Esophagus squamous epithelium (tissue), 5 donors: ENCODE results near the gene PTGES3L. TPM values are rescaled to one million over a fixed set of nuclear protein-coding genes. Genes with fewer than 3 reads are reported as not detected.

Experiments used
- DNase-seq: peaks from one replicate; lab custom pipeline; 2025; lab: John Stamatoyannopoulos, UW
- H3K27ac ChIP-seq, 4 donors: fragments of 200-600 bp; sonication (generic); one replicate each; pipeline ENCODE4 v1.5.1; 2016 to 2019; ENCODE audit warnings: mild to moderate bottlenecking in 1 of 4
- H3K27me3 ChIP-seq, 4 donors: fragments of 200-600 bp; sonication (generic); 1 replicate in 3 of 4; 2 replicates in 1 of 4; pipeline versions ENCODE4 v1.5.1 to v1.6.0; 2017 to 2021; ENCODE audit warnings: antibody characterized with exemption in 1 of 4
- H3K36me3 ChIP-seq, 3 donors: fragments of 200-600 bp; sonication (generic); one replicate each; pipeline ENCODE4 v1.5.1; 2016 to 2019
- H3K4me1 ChIP-seq, 3 donors: fragments of 200-600 bp; sonication (generic); one replicate each; pipeline ENCODE4 v1.5.1; 2017 to 2019
- H3K4me3 ChIP-seq, 4 donors: fragments of 200-600 bp; sonication (generic); 1 replicate in 3 of 4; 2 replicates in 1 of 4; pipeline ENCODE4 v1.5.1; 2016 to 2019; ENCODE audit warnings: mild to moderate bottlenecking in 2 of 4, moderate library complexity in 1 of 4
- H3K9me3 ChIP-seq, 3 donors: fragments of 200-600 bp; sonication (generic); one replicate each; pipeline ENCODE4 v1.5.1; 2016 to 2019
- CTCF ChIP-seq, 6 experiments: fragments of 450-650 bp in 4 of 6; fragments of 200-600 bp in 2 of 6; sonication (generic) in 2 of 6; IDR thresholded peaks; one replicate each; pipeline ENCODE4 v1.5.1; 2016 to 2019; ENCODE audit warnings: antibody characterized with exemption in 6 of 6, mild to moderate bottlenecking in 4 of 6, moderate library complexity in 4 of 6
- POLR2A ChIP-seq, 4 donors: fragments of 450-650 bp; IDR thresholded peaks; one replicate each; pipeline ENCODE4 v1.6.1; 2017; ENCODE audit warnings: antibody characterized with exemption in 4 of 4, mild to moderate bottlenecking in 4 of 4, moderate library complexity in 3 of 4
- WGBS, 2 donors: methylation state at CpG; one replicate each; pipeline ENCODE4 v1.1.5; 2018; 5-methylcytosine and 5-hydroxymethylcytosine counted together
- intact Hi-C: fragments of 100-400 bp; cut with DNase I; formaldehyde crosslinking; loops from one replicate; pipeline ENCODE4 v1.15.0; 2022
- total RNA-seq, 4 donors: library from RNA; depleted of rRNA; stranded (reverse); fragments of >200 nt; gene quantifications; one replicate each; pipeline ENCODE4 v1.1.0, GENCODE V29; 2016
- donor health status: DM: yes; HTN: yes; CAD: no.

PTGES3L gene
- total RNA-seq, 4 donors from 2014 or later: 0.27 to 1.1 TPM; not detected in 2

DNA sequence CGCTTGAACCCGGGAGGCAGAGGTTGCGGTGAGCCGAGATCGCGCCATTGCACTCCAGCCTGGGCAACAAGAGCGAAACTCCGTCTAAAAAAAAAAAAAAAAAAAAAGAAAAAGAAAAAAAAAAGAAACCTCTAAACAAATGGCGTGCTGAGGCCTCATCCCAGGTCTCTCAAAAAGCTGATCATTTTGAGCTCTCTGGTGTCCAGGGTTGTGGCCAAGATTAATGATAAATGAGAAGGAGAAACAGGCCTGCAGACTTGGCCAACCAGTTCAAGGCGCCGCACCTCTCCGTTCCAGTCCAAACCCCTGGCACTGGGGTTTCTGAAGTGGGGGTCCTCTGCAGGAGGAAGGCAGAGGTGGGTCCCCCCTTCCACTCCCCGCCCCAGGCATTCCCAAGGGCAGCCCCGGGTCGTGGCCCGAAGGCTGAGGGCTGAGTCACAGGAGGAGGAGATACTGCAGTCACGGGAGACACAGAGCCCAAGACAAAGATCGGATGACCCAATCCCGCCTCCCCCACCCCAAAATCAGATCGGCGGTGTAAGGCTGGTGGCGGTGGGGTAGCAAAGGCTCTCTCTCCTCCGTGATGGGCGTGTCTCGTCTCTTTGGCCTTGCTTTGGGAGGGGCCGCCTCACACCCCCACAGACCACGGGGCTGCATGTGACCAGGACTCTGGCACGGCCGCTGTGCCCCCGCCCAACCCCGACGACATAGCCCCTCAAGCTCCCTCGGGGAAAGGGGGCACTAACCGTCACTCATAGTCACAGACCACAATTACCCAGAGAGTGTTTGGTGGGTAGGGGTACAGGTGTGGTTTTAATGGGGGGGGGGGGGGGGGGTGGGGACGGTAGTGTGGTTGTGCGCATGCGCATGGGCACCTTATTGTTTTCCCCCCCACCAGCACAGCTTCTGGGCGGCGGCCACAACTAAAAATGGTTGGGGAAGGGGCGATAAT, 41.2 kb upstream of the PTGES3L start:
- Histone ChIP-seq H3K27me3 (no peaks in the 10 kb centered on the region), H3K36me3 (peaks cover 2 to 24% (median 5%) of the 10 kb centered on the region in 3 donors), H3K9me3 (no peaks in the 10 kb centered on the region), H3K27ac (peak overlapping the region; percentile 80 to 96 (median 91)), H3K4me3 (peak overlapping the region; percentile 77 to 97 (median 84)), H3K4me1 (peaks cover 20 to 71% (median 39%) of the 10 kb centered on the region in 3 donors)
- intact Hi-C loops: loop anchor here (10.0 kb wide), 1 partner anchor 104 kb away; the partner anchor contains the start of gene BRCA1
- whole genome bisulfite sequencing, 2 donors: 23 to 56% methylated on average over 5 to 17 of the region's 40 CpGs
- no peak for DNase-seq
- TF ChIP-seq CTCF (IDR thresholded peaks at IDR 0.05): no peak
- peak in 1 of 4 donors; percentile 28 for TF ChIP-seq POLR2A (IDR thresholded peaks at IDR 0.05)

DNA sequence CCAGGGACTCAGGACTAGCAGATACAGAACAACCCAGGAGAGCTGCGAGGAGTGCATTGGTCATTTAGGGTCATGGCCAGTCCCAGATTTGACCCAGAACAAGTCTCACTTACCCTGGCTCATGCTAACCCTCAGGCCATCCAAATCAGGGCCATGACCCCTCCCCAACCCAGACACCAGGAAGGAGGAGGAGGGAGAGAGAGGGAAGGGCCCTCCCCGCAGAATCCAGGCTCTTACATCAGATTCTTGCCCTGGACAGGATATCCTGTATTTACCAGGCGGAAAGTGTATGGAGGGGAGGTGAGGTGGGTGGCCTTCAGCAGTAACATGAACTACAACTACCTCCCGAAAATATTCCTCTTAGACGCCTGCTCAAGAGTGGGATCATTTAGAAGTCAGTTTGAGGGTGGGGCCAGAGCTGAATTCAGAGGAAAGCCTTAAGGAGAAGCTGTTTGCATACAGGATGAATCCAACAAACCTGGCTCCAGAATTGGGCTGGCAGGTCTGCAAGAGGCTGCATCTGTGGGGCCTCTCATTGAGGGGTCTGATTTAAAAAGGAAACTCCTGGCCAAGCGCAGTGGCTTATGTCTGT, 40.2 kb upstream of the PTGES3L start:
- Histone ChIP-seq H3K27me3 (no peaks in the 10 kb centered on the region), H3K4me1 (peaks cover 20 to 75% (median 41%) of the 10 kb centered on the region in 3 donors), H3K27ac (peak overlapping the region; percentile 46 to 92 (median 86)), H3K4me3 (peak overlapping the region in 3 of 4 donors; percentile 77 to 97 (median 88)), H3K9me3 (no peaks in the 10 kb centered on the region), H3K36me3 (peaks cover 5 to 33% (median 7%) of the 10 kb centered on the region in 3 donors)
- WGBS, 2 donors: 42 to 64% methylated on average over 2 to 5 of the region's 6 CpGs
- no peak for DNase-seq
- no peak for TF ChIP-seq POLR2A (IDR thresholded peaks at IDR 0.05)
- TF ChIP-seq CTCF (IDR thresholded peaks at IDR 0.05): no peak
- intact Hi-C loops: loop anchor here (10.0 kb wide), 1 partner anchor 105 kb away; the partner anchor contains the start of gene BRCA1

- Histone ChIP-seq H3K36me3 (peaks cover 5 to 40% (median 7%) of the 10 kb centered on the region in 3 donors), H3K27ac (peak overlapping the region; percentile 46 to 92 (median 86)), H3K4me1 (peaks cover 14 to 77% (median 48%) of the 10 kb centered on the region in 3 donors), H3K9me3 (no peaks in the 10 kb centered on the region), H3K27me3 (no peaks in the 10 kb centered on the region), H3K4me3 (peak overlapping the region in 3 of 4 donors; percentile 2 to 97 (median 88))
- DNase-seq: no peak
- TF ChIP-seq POLR2A (IDR thresholded peaks at IDR 0.05) (no peak), CTCF (IDR thresholded peaks at IDR 0.05) (no peak)
- intact Hi-C loops: no loop called here
- 35 to 40% methylated on average over 7 of the region's 7 CpGs for WGBS, 2 donors
Measured at GRCh38 chr17:43019418-43019817, 39.5 kb upstream of the PTGES3L start.

- peaks cover 16 to 77% (median 47%) of the 10 kb centered on the region in 3 donors for H3K4me1 ChIP-seq
- WGBS, 2 donors: 35 to 38% methylated on average over 4 of the region's 4 CpGs
- DNase-seq: no peak
- no peaks in the 10 kb centered on the region for H3K9me3 ChIP-seq
- intact Hi-C loops: no loop called here
- H3K27me3 ChIP-seq: no peaks in the 10 kb centered on the region
- peak overlapping the region in 1 of 4 donors; percentile 88 for H3K4me3 ChIP-seq
- peak overlapping the region in 3 of 4 donors; percentile 38 to 92 (median 90) for H3K27ac ChIP-seq
- TF ChIP-seq POLR2A (IDR thresholded peaks at IDR 0.05): no peak
- TF ChIP-seq CTCF (IDR thresholded peaks at IDR 0.05): no peak
- H3K36me3 ChIP-seq: peaks cover 7 to 45% (median 7%) of the 10 kb centered on the region in 3 donors
Measured at GRCh38 chr17:43018932-43019331, 39.1 kb upstream of the PTGES3L start.
